Chondrocyte (in vitro differentiated cells): ENCODE measurements around the gene COMMD3. TPM values are rescaled to one million over a fixed set of nuclear protein-coding genes. Genes with fewer than 3 reads are reported as not detected.

Source experiments
- DNase-seq: peaks from one replicate; pipeline ENCODE4 v3.0.0; 2021; ENCODE audit warnings: mixed read lengths, low spot score
- H3K27ac Mint-ChIP-seq: one replicate; pipeline ENCODE4 v1.8.0; 2021; ENCODE audit warnings: mild to moderate bottlenecking, moderate library complexity, mixed read lengths; ENCODE audit not compliant: unreplicated experiment
- H3K27me3 Mint-ChIP-seq: 2 replicates; pipeline ENCODE4 v1.8.0; 2021; ENCODE audit warnings: low read depth, mixed read lengths
- H3K36me3 Mint-ChIP-seq: 2 replicates; pipeline ENCODE4 v1.8.0; 2021; ENCODE audit warnings: low read depth, mixed read lengths
- H3K4me1 Mint-ChIP-seq: 2 replicates; pipeline ENCODE4 v1.8.0; 2021; ENCODE audit warnings: low read depth, mild to moderate bottlenecking, mixed read lengths
- H3K4me3 Mint-ChIP-seq: one replicate; pipeline ENCODE4 v1.8.0; 2021; ENCODE audit warnings: mild to moderate bottlenecking, moderate library complexity, mixed read lengths; ENCODE audit not compliant: unreplicated experiment
- H3K9me3 Mint-ChIP-seq: 2 replicates; pipeline ENCODE4 v1.8.0; 2021; ENCODE audit warnings: low read depth, mixed read lengths
- total RNA-seq: library from RNA; stranded (reverse); gene quantifications from 3 replicates; pipeline ENCODE4 v1.2.1, GENCODE V29; 2021
- TF ChIP-seq, protein P1 (sequence below): fragments of 200-600 bp; sonication (generic); IDR thresholded peaks from 2 replicates; pipeline ENCODE4 v1.5.0; 2021; ENCODE audit warnings: antibody characterized with exemption, mild to moderate bottlenecking, moderate library complexity

The COMMD3 gene
- total RNA-seq, 1 donor from 2014 or later, result 51.4 TPM

DNA sequence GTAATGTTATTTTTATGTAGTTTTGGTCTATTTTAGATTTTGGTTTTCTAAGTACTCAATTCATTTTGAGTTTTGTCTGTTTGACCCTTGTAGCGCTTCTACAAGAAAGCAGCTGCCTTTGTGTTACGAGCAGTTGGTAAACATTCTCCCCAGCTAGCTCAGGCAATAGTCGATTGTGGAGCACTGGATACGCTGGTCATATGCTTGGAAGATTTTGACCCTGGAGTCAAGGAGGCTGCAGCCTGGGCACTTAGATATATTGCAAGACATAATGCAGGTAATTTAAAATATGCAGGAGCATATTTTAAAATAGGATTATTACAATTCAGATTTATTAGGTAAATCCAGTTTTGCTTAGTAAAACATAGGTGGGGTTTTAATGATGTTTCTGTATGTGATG lies 52.2 kb downstream of the COMMD3 start:
- no peaks in the 10 kb centered on the region for H3K9me3 Mint-ChIP-seq
- TF ChIP-seq, protein P1, sequence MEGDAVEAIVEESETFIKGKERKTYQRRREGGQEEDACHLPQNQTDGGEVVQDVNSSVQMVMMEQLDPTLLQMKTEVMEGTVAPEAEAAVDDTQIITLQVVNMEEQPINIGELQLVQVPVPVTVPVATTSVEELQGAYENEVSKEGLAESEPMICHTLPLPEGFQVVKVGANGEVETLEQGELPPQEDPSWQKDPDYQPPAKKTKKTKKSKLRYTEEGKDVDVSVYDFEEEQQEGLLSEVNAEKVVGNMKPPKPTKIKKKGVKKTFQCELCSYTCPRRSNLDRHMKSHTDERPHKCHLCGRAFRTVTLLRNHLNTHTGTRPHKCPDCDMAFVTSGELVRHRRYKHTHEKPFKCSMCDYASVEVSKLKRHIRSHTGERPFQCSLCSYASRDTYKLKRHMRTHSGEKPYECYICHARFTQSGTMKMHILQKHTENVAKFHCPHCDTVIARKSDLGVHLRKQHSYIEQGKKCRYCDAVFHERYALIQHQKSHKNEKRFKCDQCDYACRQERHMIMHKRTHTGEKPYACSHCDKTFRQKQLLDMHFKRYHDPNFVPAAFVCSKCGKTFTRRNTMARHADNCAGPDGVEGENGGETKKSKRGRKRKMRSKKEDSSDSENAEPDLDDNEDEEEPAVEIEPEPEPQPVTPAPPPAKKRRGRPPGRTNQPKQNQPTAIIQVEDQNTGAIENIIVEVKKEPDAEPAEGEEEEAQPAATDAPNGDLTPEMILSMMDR, result no peak
- H3K27ac Mint-ChIP-seq, result no peak overlapping the region
- peaks cover 4% of the 10 kb centered on the region for H3K4me1 Mint-ChIP-seq
- no peaks in the 10 kb centered on the region for H3K27me3 Mint-ChIP-seq
- DNase-seq, result no peak
- H3K4me3 Mint-ChIP-seq, result no peak overlapping the region
- H3K36me3 Mint-ChIP-seq, result no peaks in the 10 kb centered on the region

DNA sequence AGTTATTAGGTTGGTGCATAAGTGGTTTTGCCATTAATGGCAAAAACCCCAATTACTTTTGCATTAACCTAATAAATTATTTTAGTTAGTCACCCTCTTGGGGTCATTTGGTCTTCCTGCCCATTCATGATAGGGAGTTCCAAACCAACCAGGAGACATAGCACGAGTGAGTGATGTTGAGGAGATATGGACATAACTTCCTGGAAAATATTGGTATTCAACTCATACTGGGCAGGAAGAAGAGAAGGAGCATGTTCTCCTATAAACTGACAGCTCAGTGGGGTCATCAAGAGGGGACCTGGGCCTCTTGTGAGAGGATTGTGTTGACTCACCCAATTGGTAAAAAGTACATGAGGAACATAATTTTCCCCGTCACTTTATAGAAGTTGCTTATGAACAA lies 52.8 kb downstream of the COMMD3 start:
- H3K27ac Mint-ChIP-seq, result no peak overlapping the region
- no peaks in the 10 kb centered on the region for H3K36me3 Mint-ChIP-seq
- DNase-seq, result no peak
- H3K4me3 Mint-ChIP-seq, result no peak overlapping the region
- H3K4me1 Mint-ChIP-seq, result peaks cover 4% of the 10 kb centered on the region
- no peaks in the 10 kb centered on the region for H3K9me3 Mint-ChIP-seq
- TF ChIP-seq, protein P1, result no peak
- H3K27me3 Mint-ChIP-seq, result no peaks in the 10 kb centered on the region

DNA sequence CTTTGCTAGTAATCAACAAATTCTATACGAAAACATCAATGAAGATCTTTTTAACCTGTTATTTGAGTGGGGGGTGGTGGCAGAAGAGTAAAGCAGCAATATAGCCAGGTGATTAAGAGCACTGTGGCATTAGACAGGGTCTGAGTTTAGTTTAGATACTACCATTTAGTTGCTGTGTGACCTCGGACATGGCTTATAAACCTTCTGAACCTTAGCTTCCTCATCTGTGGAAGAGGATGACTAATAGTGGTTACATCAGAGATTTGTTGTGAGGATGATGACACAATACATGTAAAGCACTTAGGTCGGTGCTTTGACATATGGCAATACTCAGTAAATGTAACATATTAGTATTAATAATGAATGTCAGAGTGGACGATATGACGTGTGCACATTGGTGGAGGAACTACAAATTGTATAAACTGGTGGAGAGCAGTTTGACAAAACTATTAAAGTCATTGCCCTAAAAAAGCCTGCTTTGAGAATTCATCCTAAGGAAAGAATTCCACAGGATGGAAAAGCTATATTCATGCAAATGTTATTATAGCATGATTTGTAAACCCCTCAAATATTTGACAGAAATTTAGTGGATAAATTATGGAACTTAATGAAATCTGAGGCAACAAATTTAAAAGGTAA lies 53.4 kb downstream of the COMMD3 start:
- Mint-ChIP-seq H3K27me3 (no peaks in the 10 kb centered on the region), H3K4me3 (no peak overlapping the region), H3K4me1 (peaks cover 4% of the 10 kb centered on the region), H3K36me3 (no peaks in the 10 kb centered on the region), H3K27ac (no peak overlapping the region), H3K9me3 (no peaks in the 10 kb centered on the region)
- no peak for DNase-seq
- TF ChIP-seq, protein P1, result no peak

Other genes starting within 250 kb of the COMMD3 start
- gene EBLN1, start 98.4 kb upstream of the COMMD3 start, total RNA-seq, result not detected in 3 replicates
- 53.2 to 62.3 TPM (median 55.9 TPM) in 3 replicates for gene BMI1, start 4.7 kb downstream of the COMMD3 start, total RNA-seq
- not detected in 3 replicates for gene SPAG6, start 29.1 kb downstream of the COMMD3 start, total RNA-seq